AG09309 (cell line): ENCODE measurements around the gene SERBP1.

Experiments
- DNase-seq: peaks from one replicate; pipeline ENCODE4 v3.0.0-alpha.2; 2010; ENCODE audit warnings: low read depth
- H3K4me3 ChIP-seq: 2 replicates; pipeline ENCODE4 v1.5.1; 2011; ENCODE audit warnings: mild to moderate bottlenecking, low read depth, low read length, moderate library complexity; ENCODE audit not compliant: control insufficient read depth
- CTCF ChIP-seq: IDR thresholded peaks from 2 replicates; pipeline ENCODE4 v1.5.1; 2011; ENCODE audit warnings: mild to moderate bottlenecking, low read depth, low read length, inconsistent platforms; ENCODE audit not compliant: insufficient read depth, control insufficient read depth; ENCODE audit errors: missing control alignments

Gene SERBP1

GRCh38 chr1:67434491-67434890 is 4.3 kb upstream of the SERBP1 start:
- DNase-seq, result no peak
- no peak for TF ChIP-seq CTCF
- H3K4me3 ChIP-seq, result no peak overlapping the region

GRCh38 chr1:67433837-67434236 is 3.6 kb upstream of the SERBP1 start:
- TF ChIP-seq CTCF, result no peak
- H3K4me3 ChIP-seq, result no peak overlapping the region
- DNase-seq, result no peak

- TF ChIP-seq CTCF, result no peak
- no peak for DNase-seq
- H3K4me3 ChIP-seq, result no peak overlapping the region
Observed at GRCh38 chr1:67432745-67433144, 2.5 kb upstream of the SERBP1 start.

GRCh38 chr1:67431869-67432578 is 1.8 kb upstream of the SERBP1 start:
- no peak overlapping the region for H3K4me3 ChIP-seq
- no peak for TF ChIP-seq CTCF
- no peak for DNase-seq

- no peak for TF ChIP-seq CTCF
- DNase-seq, result no peak
- peak overlapping the region; percentile 98 for H3K4me3 ChIP-seq
Observed at GRCh38 chr1:67431156-67431765, 1.1 kb upstream of the SERBP1 start.

GRCh38 chr1:67429528-67430357 is 459 bp downstream of the SERBP1 start:
- H3K4me3 ChIP-seq, result peak overlapping the region; percentile 98
- no peak for DNase-seq
- TF ChIP-seq CTCF, result no peak
